ENCODE data around the gene CTBP1.
A peak's percentile ranks its signal among the peaks of the same experiment; 100 is the strongest.

CTBP1 gene

GRCh38 chr4:1171311-1172227, 77.4 kb downstream of the CTBP1 start:
- DNase-seq = no peak

DNA sequence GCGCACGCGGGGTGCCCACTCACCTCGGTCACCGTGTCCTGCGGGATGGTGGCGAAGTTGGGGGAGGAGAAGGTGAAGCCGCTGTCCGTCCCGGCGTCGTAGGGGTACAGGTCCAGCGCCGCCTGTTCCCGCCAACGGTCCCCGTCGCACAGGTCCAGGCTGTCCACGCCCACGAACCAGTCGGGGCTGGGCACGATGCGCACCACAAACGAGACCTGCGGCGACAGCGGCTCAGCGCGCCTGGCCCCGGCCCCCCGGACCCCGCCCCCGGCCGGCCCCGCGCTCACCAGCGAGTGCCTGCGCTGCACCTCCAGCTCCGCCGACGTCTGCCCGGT, 78.0 kb downstream of the CTBP1 start:
- no peak for DNase-seq

- DNase-seq = no peak
Observed at GRCh38 chr4:1170156-1170975, 78.6 kb downstream of the CTBP1 start.

- DNase-seq = no peak
Observed at GRCh38 chr4:1169691-1170096, 79.2 kb downstream of the CTBP1 start.

DNA sequence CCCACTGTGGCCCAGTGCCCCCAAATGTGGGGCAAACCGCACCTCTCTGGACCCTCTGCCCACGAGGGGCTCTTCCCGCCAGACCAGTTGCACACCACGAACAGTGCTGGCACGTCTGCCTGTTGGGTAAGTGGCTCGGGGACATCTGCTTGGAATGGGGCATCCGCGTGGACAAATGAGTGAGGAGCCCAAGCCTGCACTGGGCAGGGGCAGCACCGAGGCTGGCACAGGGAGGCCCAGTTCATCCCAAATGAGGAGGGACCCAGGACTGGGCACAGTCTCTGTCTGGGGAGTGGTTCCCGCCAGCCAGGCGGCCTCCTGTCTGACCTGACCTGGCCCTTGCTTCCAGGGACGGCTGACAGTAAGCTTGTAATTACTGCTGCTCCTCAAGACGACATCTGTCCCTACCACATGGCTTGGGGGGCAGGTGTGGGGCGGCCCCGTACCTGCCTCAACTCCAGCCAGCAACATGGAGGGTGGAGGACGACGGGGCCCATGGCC, 79.7 kb downstream of the CTBP1 start:
- no peak for DNase-seq

DNA sequence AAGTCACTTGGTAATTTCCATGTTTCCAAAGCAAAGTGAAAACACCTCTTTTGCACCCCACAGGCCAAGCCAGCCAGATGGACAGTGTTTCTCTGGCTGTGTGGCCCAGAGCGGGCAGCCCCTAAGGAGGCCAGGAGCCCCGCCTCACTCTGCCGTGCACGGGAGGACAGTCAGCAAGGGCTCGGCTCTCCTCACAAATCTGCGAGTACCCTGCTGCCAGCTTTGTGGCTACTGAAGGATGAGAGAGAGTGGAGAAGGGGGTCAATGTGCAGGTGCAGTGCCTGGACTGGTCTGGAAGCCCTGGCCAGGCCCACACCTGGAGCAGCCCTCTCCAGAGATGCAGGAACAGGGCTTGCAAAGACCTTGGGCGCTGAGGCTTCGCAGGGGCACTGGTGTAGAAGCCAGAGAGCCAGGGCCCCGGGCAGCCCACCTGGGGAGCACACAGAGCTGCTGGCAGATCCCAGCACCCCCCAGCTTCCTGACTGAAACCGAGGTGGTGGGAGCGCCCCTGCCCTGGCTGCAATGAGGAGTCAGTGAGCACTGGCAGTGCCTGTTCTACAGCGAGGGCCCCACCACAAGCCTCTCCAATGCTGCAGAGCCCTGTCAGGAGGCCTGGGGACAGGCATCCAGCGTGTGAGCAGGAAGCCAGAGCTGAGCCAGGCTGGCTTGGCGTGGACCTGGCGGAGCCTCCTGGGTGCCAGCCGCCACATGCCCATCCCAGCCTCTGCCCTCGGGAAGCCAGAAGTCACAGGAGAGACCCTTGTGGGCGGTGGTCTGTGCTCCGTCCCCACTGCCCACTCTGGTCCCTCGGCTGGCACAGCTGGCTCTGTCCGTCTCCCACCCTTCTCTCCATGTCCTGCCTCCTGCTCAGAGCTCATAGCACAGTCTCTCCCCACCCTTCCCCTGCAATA, 80.5 kb downstream of the CTBP1 start:
- no peak for DNase-seq

DNA sequence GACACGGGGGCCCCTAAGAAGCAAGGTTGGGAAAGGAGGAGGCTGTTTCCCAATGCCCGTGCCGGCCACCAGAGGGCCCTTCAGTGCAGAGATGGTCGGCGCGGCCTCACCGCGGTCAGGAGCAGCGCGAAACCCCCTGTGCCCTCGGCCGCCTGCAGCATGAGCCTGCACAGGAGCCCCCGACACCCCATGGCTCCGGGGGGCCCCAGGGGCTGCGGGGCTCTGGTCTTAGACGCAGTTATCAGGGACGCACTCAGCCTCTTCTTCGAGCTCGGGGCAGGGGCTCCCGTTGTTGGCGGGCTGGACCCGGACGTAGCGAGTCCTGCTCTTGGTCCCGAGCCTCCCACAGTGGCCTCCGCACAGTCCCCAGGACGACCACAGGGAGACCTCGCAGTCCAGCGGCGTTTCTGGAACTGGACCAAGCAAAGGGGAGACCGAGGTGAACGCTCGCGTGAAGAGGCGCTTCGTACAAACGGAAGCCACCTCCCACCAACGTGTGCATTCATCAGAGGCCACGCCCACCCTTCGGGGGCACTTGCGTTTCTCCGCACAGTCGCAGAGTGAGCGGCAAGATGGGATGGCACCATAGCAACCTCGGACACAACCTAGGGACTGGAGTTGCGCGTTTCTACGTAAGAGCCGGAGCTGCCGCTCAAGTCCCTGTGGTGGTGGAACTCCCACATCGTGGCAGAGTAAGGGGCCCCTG, 81.5 kb downstream of the CTBP1 start:
- peak; percentile 89 for DNase-seq

DNA sequence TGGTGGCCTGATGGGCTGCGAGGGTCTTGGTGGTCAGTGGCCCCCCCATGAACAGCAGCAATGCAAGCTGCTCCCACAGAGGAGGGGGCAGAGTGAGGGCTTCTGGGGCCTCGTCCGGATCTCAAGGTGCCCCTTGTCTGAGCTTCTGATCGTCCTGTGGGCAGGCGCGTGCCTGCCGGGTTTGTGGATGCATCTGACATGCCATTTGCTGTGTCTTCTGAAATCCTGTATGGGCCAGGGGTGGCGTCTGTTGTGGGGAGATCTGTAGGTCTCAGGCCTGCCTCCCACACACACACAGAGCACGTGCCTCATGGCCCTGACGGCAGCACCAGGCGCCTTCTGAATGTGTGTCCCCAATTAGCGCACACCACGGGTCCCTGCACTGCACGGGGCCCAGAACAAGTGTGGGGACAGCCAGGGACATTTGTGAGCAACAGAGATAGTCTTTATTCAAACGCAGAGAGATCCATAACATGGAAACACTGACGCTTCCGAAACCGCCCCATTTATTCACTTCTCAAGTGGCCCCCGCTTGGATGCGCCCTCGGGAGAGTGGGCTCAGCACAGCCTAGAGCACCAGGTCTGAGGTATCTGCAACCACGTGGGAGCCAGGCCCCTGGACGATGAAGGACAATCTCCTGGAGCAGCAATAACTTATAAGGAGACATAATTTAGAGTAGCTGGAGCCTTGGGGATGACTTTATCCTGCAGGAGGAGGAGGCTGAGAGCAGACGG, 82.3 kb downstream of the CTBP1 start:
- DNase-seq = no peak

GRCh38 chr4:1164956-1165545, 83.9 kb downstream of the CTBP1 start:
- no peak for DNase-seq

- no peak for DNase-seq
Observed at GRCh38 chr4:1164444-1164843, 84.5 kb downstream of the CTBP1 start.

- DNase-seq = no peak
Observed at GRCh38 chr4:1164040-1164439, 84.9 kb downstream of the CTBP1 start.

Measured in EL (cell line).